ENCODE data around the gene NTM.

Gene NTM

GRCh38 chr11:132111316-132111715, 740.9 kb downstream of the NTM start:
- DNase-seq (ENCODE audit: low read depth), result no peak

GRCh38 chr11:132111838-132112237, 741.4 kb downstream of the NTM start:
- DNase-seq (ENCODE audit: low read depth), result no peak

- no peak for DNase-seq (ENCODE audit: low read depth)
Observed at GRCh38 chr11:132112846-132113245, 742.4 kb downstream of the NTM start.

- DNase-seq (ENCODE audit: low read depth), result no peak
Observed at GRCh38 chr11:132114185-132114584, 743.8 kb downstream of the NTM start.

GRCh38 chr11:132114743-132115142, 744.3 kb downstream of the NTM start:
- DNase-seq (ENCODE audit: low read depth), result no peak

GRCh38 chr11:132115454-132115853, 745.0 kb downstream of the NTM start:
- DNase-seq (ENCODE audit: low read depth), result no peak

DNA sequence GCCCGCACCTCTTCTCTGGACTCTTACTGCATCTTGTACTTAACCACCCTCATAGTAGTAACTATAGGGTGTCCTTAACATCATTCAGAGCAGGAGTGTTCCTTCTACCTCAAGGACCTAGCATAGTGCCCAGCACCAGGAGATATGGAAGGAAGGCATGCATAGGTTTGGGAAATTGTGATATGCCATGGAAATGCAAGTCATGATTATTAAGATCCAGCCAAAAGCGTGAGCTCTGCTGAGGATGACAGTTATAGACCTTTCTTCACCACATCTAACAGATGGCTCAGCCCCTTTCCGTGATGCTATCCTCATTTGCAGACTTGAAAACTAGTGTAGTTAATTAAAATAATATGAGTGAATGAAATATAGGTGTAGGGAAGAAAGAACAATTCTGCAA, 746.1 kb downstream of the NTM start:
- no peak for DNase-seq (ENCODE audit: low read depth)

DNA sequence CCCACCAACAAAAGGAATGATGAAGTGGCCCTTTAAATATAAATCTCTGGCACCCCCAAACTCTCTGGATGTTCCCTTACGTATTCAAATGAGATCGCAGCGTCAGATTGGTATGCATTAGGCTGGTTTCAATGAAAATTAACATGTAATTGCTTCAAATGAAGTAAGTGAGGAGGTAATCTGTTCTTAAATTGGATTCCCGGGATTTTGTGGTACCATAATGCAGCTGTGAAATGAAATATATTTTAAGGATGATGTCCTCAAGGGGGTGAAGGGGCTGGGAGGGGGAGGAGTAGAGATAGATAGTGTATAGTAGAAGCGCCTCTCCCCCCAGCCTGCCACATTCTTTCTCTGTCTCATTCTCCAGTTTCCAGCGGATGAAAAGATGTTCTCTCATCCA, 748.2 kb downstream of the NTM start:
- no peak for DNase-seq (ENCODE audit: low read depth)

DNA sequence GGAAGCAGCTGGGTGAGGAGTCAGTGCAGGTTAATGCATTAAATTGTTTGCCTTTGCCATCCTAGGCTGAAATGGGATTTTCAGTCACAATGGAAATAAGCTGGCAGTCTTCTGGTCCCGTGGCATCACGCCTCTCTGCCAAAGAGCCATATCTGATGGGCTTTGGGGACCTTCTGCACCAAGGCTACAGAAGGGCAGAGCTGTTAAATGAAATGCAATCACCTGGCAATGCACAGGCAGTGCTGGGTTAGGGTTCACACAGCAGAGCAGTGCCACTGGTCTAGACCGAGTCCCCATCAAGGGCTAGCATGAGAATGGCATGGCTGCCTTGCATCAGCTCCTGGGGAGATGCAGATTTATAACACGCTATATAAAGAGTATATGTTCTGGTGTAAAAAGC, 749.2 kb downstream of the NTM start:
- no peak for DNase-seq (ENCODE audit: low read depth)

DNA sequence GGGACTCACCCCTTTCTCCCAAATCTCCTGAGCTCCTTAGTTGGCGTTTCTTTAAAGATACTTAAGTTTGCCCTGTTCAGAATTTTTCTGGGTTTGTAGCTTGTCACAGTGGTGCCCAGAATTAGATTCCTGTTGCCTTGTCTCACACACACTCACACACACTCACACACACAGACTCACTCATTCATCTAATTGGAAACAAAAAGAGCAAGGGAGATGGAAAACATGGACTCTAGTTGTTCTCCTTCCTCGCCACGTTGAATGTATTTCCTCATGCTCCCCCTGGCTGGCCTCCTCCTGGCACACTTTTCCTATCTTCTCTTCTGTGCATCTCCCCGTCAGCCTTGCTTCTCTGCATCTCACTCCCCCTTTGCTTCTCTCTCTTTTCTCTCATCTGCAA, 752.3 kb downstream of the NTM start:
- no peak for DNase-seq (ENCODE audit: low read depth)

DNA sequence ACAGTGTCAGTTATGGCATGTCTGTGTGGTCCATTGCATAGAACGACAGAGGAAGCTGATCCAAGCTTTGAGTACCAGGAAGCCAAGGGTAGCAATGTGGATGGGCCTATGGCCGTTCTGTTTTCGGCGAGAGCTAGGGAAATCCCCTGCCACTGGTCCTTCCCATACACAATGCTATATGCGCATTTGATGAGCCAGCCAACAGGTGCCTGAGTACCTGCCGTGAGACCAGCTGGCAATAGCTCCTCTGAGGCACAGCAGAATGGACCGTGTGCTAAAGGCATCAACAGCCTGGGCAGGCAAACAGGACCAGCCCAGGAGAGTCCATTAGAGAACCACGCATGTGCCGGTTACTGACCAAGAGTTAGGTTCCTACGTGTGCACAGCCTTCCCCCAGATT, 753.0 kb downstream of the NTM start:
- DNase-seq (ENCODE audit: low read depth), result no peak

GRCh38 chr11:132123854-132124835, 753.7 kb downstream of the NTM start:
- no peak for DNase-seq (ENCODE audit: low read depth)

DNA sequence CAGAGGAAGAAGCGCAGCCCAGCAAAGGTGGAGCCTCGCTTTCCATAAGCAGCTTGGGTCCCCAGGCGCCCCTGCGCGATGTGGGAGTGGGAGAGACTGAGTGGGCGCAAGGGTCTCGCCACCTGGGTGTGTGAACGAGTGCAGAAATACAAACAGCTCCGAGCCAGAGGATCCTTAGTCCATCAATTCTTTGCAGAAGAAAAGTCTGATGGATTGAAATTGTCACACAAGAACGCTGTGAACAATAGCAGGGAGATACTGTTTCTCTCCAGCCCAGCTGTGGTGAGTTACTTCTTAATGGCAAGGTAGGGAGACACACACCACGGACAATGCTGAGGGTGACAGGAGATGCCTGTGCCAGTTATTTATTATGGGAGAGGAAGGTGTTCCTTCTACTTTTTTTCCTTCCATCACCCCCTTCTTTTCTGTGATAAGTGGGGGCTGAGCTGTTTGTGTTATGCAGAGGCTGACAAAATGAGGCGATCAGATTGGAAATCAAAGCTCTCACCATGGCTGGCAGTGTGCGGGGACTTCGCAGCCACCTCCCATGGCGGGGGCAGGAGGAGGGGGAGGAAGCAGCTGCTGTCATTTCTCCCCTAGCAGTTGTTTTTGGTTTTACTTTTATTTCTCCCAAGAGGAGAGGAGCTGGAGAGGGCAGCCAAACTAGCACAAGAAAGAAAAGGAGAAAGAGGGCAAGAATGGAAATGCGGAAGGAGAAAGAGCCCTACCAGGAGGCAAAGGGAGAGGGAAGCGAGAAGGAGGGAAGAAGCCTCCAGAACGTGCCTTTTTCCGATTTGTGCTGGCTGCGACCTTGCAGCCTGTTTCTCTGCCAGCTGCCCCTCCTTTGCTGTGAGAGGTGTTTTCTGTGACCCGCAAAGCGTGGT, 755.8 kb downstream of the NTM start:
- DNase-seq (ENCODE audit: low read depth), result no peak

DNA sequence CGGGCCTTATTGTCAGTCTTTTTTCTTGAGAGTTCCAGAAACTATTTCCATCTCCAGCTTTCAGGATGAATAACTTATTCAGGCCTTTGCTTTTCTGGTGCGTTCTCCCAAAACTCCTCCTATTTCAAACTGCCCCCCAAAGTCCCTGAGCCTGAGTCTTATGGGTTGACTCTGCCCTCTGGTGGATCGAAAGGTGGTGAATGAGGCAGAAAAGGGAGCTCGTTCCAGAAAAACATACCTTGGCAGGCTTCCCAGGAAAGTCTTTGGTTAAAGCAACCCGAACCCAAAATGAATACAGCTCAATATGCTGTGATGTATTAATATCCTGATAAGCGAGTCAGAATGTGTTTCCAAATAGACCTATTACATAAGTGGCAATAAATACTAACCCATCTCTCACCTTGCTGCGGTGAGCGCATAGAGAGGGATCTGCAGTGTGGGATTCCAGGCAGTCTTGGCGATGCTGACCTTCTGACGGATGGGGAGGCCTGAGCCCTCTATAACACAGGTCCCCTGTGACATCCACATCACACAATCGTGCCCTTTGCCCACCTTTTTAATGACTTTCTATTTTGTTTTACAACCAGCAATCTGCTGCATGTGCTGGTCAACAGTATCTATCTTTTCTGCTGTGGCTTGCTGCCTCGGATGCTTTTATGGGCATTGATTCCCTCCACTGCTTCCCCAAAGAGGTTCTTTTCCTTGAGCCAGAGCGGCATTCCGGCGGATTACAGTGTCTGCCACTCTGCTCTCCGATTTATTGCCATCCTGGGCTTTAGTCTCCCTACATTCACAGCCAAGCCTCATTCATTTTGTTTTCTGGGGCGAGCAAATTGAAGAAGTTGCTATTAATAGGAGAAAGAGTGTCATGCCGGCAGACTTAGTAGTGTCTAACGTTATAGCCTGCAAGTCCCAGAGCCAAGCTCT, 756.8 kb downstream of the NTM start:
- no peak for DNase-seq (ENCODE audit: low read depth)

DNA sequence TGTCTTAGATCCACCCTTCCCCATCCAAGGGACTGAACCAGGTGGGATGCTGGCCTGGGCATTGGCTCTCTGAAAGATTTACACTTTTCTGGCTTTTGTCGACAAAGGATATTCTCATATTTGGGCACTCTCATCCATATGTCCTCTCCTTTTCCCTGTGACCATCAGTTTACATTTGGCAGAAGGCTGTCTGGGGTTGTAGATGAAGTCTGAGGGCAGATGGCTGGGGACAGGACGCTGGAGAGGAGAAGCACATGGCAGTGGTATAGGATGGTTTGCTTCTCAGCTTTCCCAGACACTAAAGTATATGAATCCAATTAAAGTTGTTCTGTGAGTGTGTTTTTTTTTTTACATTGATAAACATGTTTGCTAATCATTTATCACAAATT, 757.5 kb downstream of the NTM start:
- no peak for DNase-seq (ENCODE audit: low read depth)

GRCh38 chr11:132131047-132131446, 760.6 kb downstream of the NTM start:
- no peak for DNase-seq (ENCODE audit: low read depth)

GRCh38 chr11:132131961-132132360, 761.5 kb downstream of the NTM start:
- DNase-seq (ENCODE audit: low read depth), result no peak

- no peak for DNase-seq (ENCODE audit: low read depth)
Observed at GRCh38 chr11:132134322-132134721, 763.9 kb downstream of the NTM start.

- DNase-seq (ENCODE audit: low read depth), result no peak
Observed at GRCh38 chr11:132137289-132137980, 767.0 kb downstream of the NTM start.

DNA sequence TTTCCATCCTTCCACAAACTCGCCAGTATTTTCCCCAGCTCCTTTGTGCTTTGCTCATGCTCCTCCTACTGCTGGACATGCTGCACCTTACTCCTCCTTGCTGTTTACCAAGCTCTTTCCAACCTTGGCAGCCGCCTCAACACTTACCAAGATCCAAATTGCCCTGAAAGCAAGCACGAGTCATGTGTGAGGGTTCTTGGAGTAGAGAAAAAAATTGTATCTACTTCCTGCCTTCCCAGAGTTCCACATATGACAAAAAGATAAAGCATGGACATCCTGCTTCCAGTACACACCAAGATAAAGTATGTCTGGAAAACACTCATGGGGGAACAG, 767.5 kb downstream of the NTM start:
- no peak for DNase-seq (ENCODE audit: low read depth)

GRCh38 chr11:132139181-132139580, 768.8 kb downstream of the NTM start:
- DNase-seq (ENCODE audit: low read depth), result no peak

Measured in T follicular helper cell (primary cell).